HG03196 (cell line): ENCODE data around the gene CABP2.
"Not testable (repeated sequence)": the region's sequence is repeated elsewhere in the genome, so short reads cannot be mapped to it uniquely, and the experiment has no call there.

ENCODE experiments used
- ATAC-seq: cut with Tn5 transposase; IDR thresholded peaks from one replicate; pipeline ENCODE4 v1.9.1; 2021; ENCODE audit not compliant: unreplicated experiment

Gene CABP2

DNA sequence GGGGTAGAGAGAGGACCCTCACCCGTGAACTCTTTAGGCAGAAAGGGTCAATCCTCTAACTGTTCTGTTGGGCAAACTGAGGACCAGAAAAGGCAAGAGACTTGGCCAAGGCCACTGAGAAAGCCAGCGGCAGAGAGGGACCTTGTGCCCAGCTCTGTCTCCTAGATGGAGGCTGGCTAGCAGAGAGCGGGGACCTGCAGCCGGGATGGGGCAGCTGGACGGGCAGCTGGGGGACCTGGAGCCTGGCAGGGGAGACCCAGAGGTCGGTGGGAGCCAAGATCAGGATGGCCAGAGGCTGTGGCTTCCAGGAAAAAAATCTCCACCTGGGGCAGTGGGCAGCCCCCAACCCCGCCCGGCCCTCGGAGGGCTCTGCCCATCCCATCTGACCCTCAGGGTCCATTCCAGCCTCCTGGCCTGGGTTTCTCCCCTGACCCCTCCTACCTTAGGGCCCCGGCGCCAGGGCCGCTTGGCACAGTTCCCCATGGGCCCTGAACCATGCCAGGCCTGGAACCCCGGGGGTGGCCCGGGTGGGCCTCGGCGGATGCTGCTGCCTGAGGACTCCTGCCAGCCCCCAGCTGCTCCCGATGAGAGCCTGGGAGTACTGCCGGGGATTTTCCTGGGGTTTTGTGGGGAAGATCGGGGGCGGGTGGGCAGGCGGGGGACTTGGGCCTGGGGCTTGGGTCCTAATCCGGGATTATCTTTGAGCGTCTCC lies at the start of gene CABP2:
Gene CABP2 (minus strand): TSS at position 603 of the 712 bp plus-strand sequence. CDS start 120 bp downstream, at position 483.
- no peak for ATAC-seq

DNA sequence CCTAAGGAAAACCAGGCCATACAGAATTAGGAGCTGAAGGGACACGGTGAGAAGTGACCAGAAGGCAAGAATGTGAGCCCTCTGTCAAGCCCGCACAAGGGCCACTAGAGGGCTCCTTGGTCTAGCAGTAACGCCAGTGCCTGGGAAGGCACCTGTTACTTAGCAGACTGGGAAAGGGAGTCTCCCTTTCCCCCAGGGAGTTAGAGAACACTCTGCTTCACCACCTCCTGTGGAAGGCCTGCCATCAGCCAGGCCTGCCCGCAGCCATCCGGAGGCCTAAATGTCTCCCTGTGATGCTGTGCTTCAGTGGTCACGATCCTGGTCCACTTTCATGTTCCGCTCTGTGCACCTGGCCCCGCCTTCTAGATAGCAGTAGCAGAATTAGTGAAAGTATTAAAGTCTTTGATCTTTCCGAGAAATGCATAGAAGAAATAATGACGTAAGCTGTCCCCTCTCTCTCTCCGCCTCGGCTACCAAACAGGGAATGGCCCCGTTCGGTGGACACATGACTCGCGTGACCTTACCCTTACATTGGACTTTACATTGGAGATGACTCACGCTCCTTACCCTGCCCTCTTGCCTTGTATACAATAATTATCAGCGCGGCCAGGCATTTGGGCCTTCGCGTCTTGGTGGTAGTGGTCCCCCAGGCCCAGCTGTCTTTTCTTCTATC lies 49.6 kb upstream of the CABP2 start:
- ATAC-seq = no peak

DNA sequence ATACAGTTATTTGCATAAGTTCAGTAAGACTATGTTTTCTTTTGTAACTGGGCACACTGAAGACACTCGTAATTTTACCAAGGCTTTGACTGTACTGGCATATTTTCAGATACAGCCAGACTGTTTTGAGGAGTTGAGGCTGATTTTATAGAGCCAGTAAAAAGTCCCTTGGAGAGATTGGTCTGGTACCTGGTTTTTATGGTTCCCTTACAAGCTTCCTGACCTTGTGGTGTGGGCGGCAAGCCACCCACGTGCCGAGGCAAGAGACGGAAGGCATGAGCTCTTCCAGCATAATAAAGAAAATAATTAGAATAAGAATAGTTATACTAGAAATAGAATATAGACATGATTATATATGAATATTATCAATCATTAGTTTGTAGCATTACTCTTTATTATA lies 49.1 kb upstream of the CABP2 start:
- ATAC-seq = no peak

DNA sequence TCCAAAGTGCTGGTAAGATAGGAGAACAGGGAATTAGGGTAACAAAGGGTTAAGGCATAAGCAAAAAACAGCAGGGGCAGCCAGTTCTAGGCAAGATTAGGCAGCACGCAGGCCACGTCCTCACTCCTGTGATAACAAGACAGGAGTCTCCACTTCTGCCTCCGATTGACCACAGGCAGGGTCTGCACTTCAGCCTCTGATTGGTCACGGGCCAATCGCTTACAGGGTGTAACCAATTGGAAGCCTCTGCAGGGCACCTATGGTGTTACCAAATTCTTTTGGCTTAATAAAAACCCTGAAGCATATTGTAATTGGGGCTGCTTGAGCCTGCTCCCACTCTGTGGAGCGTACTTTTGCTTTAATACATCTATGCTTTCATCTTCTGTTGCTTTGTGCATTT lies 48.2 kb upstream of the CABP2 start:
- ATAC-seq = no peak

DNA sequence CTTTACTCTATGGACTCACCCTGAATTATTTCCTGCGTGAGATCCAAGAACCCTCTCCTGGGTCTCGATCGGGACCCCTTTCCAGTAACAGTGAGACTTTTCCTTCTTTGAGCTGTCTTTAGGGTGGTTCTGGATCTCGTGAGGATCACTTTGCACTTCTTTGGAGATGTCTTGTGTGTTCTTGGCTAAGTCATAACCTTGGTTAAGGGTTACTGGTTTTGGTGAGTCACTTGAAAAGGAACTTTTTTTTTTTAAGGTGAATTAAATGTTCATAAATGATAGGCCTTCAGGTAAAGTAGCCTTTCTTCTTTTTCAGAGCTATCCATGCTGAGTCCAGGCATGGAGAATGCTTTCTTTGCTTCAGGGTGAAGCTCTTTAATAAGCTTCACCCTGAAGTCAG lies 41.0 kb upstream of the CABP2 start:
- ATAC-seq = no peak

DNA sequence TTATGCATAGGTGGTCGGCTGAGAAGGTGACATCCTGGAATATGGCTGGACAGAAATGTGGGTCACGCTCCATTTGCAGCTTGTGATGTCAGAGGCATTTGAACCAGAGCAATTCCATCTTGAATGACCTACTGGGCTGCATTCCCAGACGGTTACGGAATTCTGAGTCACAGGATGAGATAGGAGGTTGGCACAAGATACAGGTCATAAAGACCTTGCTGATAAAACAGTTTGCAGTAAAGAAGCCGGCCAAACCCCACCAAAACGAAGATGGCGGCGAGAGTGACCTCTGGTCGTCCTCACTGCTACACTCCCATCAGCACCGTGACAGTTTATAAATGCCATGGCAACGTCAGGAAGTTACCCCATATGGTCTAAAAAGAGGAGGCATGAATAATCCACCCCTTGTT lies 40.5 kb upstream of the CABP2 start:
- not testable (repeated sequence) for ATAC-seq

DNA sequence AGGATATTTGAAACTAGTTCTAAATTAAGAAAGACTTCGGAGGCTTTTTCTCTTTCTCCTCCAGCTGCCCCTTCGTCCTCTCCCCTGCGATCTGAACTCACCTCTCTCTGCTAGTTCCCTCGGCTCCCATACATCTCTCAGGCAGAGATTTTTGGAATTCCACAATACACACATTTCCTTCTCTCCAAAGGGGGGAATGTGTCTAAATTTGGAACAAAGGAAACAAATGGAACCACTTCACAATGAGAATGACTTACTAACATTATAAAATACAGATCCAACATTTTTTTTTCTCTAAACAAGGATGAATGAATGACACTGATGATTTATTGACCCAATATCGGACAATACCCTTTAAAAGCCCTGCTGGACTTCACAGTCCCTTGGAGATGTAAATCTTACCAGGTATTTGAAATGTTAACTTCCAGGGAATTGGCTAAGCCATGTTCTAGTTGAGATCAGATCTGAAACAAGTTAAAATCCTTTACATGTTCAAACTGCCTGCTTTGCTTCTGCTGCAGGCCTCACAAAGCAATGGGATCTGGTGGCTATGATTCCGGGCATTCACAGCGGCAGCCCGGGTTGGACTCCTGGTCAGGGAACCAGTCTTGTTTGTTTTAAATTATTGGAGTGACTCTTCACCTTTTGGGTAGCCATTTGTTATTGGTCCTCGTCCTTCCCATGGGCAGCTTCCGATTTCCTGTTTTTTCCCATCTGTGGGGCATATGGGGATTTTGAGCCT lies 39.9 kb upstream of the CABP2 start:
- ATAC-seq = no peak

DNA sequence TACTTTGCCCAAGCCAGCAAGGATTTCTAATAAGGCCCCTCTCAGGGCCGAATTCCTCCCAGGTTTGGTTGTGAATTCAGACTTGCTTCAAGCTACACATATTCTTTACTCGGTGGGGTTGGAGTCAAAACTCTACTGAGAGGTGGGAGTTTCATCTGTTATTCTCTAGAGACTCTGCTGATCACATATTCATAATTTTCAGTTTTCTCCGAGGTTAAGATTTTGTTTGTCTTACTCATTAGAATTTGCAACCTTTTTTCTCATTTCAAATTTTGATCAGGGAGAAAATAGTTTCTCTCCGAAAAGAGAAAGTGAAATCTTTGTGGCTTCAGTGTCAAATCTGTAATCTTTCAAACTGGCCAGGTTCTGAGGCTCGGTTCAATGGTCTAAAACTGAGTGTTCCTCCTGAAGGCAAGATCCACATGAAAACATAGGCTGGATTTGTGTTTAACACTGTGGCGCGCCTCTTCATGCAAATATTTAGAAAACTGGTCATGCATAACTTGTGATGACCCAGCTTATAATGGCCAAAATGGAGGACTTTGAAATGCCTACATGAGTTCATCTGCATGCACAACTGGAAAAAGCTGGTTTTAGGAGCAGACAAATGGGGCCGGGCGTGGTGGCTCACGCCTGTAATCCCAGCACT lies 38.8 kb upstream of the CABP2 start:
- ATAC-seq = peak; percentile 80

DNA sequence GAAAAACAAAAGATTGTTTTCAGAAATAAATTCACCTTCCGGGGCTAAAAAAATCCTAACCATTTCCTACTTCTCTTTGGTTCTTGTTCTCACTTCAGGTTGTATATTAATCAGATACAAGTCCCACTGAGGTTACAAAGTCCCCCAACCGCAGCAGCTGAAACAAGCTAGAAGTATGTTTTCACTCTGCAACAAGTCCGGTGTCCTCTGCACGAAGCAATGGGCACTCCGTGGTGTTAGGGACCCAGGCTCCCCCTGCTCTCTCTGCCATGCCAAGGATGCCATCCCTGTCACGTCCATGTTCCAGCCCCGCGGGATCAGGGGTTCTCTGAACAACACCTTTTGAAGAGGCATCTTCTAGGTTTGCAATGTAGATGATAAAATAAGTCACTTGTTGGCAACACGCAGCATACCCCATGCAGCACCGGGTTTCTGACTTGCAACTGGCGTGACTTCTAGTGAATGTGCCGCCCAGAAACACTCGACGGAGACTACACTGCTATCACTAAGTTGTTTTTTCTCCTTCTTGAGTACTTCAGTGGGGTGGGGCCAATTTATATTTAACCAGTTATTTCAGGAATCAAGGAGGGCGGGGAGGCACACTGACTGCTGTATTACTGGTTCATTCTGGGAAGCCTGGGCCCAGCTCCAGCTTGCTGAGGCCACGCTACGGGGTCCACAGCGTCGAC lies 35.0 kb upstream of the CABP2 start:
- ATAC-seq = no peak

DNA sequence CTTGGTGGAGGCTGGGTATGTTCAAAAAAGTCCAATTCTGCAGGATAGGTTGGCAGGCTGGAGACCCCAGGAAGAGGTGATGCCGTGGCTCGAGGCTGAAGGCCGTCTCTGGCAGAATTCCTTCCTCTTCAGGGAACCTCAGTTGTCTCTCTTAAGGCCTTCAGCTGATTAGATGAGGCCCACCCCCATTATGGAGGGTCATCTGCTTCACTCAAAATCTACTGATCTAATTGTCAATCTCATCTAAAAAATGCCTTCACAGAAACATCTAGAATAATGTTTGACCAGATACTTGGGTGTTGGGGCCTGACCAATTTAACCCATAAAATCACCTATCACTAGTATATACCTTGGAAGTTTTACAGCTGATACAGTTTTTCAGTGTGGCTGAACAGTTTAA lies 33.0 kb upstream of the CABP2 start:
- no peak for ATAC-seq

DNA sequence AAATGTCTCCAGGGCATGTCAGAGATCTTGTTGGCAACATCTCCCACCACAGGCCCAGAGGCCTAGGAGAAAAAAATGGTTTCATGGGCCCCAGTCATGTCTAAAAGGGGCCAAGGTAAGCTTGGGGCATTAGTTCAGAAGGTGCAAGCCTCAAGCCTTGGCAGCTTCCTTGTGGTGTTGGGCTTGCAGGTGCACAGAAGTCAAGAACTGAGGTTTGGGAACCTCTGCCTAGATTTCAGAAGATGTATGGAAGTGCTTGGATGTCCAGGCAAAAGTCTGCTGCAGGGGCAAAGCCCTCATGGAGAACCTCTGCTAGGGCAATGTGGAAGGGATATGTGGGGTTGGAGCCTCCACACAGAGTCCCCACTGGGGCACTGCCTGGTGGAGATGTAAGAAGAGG lies 28.5 kb upstream of the CABP2 start:
- ATAC-seq = not testable (repeated sequence)

DNA sequence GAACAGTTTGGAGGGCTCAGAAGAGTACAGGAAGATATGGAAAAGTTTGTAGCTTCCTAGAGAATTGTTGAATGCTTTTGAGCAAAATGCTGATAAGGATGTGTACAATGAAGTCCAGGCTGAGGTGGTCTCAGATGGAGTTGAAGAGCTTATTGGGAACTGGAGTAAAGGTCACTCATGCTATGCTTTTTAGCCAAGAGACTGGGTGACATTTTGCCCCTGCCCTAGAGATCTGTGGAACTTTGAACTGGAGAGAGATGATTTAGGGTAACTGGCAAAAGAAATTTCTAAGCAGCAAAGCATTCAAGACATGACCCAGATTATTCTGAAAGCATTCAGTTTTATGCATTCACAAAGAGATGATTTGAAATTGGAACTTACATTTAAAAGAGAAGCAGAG lies 27.9 kb upstream of the CABP2 start:
- ATAC-seq = no peak

DNA sequence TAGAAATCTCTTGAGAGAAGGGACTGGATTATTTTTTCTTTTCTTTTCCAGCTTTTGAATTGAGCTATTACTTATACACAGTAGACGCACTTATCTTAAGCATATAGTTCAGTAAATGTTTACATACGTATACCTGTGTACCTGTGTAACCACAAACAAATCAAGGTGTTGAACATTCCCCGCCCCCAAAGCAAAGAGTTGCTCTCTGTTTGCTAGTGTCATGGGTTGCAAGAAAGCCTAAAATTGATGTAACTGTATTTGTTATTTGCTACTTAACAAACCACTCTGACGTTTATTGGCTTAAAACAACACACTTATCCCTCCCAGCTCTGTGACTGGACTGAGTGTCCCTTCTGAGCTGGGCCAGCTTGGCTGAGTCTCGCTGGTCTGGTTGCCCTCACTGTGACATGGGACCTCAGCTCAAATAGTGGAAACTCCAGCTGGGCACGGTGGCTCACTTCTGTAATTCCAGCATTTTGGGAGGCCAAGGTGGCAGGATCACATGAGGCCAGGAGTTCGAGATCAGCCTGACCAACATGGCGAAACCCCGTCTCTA lies 25.4 kb upstream of the CABP2 start:
- ATAC-seq = no peak

DNA sequence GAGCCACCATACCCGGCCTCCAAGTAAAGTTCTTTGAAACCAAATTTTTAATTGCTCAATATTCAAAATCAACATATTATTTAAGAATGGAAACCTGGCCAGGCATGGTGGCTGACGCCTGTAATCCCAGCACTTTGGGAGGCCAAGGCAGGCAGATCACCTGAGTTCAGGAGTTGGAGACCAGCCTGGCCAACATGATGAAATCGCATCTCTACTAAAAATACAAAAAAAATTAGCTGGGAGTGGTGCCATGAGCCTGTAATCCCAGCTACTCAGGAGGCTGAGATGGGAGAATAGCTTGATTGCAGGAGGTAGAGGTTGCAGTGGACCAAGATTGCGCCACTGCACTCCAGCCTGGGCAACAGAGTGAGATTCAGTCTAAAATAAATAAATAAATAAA lies 24.9 kb upstream of the CABP2 start:
- not testable (repeated sequence) for ATAC-seq

DNA sequence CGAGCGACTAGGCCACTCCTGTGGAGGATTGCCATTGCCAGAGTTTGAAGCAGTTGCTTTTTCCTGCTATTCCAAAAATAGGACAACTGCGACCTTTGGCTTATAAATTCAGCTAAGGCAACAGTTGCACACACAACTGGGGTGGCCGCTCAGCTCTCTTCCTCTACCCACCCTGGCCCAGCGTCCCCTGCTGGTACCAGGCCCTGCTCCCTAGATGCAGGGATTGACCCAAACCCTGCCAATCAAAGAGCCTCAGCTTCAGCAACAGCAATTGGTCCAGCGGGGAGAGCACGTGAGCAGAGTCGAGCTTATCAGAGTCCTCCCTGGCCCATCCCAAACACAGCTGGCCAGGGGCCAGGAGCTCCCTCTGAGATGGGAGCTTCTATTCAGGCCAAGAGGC lies 22.0 kb upstream of the CABP2 start:
- ATAC-seq = no peak

DNA sequence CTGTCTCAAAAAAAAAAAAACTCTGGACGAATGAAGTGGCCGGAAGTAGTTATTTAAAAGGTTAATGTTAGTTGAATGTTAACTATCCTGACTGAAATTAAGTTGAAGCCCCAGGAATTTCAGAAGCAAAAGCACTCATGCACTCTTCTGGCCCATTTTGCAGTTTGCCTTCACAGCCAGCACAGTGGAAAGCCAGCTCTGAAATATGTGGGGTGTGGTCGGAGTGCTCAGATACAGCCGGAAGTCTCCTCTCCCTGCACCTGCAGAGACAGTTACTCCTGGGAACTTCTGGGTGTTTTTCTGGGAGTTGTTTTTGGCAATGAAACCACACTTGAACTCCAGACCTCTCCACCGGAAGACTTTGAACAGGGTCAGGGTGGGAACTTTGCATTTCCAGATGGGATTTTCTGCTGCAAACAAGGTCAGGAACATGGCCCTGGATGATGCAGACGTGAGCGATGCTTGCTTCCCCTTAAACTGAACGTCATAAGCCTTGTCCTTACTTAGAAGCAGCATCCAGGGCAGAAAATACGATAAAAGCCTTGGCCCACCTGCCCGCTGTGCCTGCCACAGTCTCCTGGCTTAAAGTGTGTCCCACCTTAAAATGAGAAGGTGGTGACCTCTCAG lies 21.5 kb upstream of the CABP2 start:
- ATAC-seq = no peak

DNA sequence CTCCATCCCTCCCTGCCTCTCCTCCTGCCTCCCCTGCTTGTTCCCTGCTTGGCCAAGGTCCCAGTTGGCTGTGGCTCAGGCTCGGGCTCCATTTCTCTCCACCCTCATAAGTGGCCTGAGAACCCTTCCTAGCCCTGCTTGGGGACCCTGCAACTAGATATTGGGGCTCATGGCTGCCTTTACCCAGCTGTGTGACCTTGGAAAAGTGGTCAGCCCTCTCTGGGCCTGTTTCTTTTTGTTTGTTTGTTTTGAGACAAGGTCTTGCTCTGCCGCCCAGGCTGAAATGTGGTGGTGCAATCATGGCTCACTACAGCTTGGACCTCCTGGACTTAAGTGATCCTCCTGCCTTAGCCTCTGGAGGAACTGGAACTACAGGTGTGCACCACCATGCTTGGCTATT lies 20.3 kb upstream of the CABP2 start:
- no peak for ATAC-seq

DNA sequence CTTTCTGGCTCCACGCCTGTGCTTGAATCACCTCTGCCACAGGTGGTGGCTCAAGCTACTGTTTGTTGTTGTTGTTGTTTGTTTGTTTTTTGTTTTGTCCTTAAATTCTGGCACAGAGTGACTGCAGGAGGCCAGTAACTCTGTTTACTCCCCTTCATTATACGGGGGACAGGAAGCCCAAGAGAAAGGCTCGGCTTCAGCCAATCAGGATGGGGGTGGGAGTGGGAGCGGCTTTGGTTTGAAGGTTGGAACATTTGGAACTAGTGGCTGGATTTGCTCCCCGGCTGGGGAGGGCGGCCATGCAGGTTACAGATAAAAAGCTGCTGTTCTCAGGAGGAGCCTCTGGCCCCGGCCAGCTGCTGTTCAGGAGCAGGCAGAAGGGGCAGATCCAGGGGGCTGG lies 19.7 kb upstream of the CABP2 start:
- ATAC-seq = no peak

DNA sequence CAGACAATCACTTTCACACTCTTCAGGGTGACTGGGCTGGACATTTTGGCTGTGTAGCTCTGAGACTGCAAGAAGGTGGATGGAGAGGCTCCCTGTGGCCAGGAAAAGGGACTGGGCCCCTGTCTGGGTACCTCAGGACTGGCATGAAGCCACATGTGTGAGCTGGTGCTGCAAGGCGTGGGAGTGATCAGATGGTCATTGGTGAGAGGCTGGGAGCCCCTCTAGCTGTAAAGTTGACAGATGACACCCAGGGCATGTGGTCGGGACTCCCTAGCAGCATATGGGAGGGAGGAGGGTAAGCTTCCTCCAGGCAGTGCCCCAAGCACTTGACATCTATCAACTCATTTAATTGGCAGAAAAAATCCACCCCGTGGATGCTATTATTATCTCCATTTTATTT lies 18.9 kb upstream of the CABP2 start:
- ATAC-seq = no peak

DNA sequence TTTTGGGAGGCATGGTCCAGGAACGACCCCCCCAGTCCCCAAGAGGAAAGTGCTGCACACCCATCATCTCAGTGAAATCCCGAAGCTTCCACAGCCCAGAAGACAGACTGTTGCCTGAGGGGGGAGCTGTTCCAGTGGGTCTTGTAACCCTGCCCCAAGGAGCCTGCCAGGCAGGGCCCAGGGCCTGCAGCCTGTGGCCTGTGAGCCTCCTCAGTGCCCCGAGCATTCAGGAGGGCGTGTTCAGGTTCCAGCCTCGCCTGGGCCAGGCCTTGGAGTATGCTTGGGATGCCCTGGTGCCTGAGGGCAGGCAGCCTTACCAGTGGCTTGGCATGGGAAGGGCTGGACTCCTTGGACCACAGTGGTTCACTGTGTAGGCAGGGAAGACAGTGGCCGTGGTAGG lies 18.0 kb upstream of the CABP2 start:
- no peak for ATAC-seq
